H1 (cell line): ENCODE results near the gene IFT172.

Experiments used
- CEBPB ChIP-seq: IDR thresholded peaks from 2 replicates; pipeline ENCODE4 v1.6.1; 2012; ENCODE audit warnings: low read depth, low read length
- CHD2 ChIP-seq: IDR thresholded peaks from 2 replicates; pipeline ENCODE4 v1.6.1; 2012; ENCODE audit warnings: low read length, improper control_type of control experiment
- POLR2A ChIP-seq, 2 experiments: IDR thresholded peaks; 1 replicate in 1 of 2; 2 replicates in 1 of 2; pipeline ENCODE4 v1.6.1; 2011; ENCODE audit warnings: low read depth in 2 of 2, low read length in 2 of 2, mild to moderate bottlenecking in 2 of 2; ENCODE audit errors: control extremely low read depth in 1 of 2
- POLR2AphosphoS5 ChIP-seq: IDR thresholded peaks from 2 replicates; pipeline ENCODE4 v1.6.1; 2011; ENCODE audit warnings: low read depth, low read length
- RAD21 ChIP-seq, 2 experiments: IDR thresholded peaks in 1 of 2; conservative IDR thresholded peaks in 1 of 2; 2 replicates each; pipeline ENCODE4 v1.6.1; 2011; ENCODE audit warnings: low read depth in 2 of 2, low read length in 2 of 2, improper control_type of control experiment in 1 of 2, inconsistent platforms in 1 of 2, mild to moderate bottlenecking in 1 of 2, moderate library complexity in 1 of 2
- TAF1 ChIP-seq: IDR thresholded peaks from 2 replicates; pipeline ENCODE4 v1.6.1; 2011; ENCODE audit warnings: mild to moderate bottlenecking, low read depth, low read length
- TEAD4 ChIP-seq: IDR thresholded peaks from 2 replicates; pipeline ENCODE4 v1.6.1; 2012; ENCODE audit warnings: low read depth, low read length, inconsistent platforms, mixed read lengths
- TF ChIP-seq, protein P1 (sequence below), 3 experiments: IDR thresholded peaks; 1 replicate in 2 of 3; 2 replicates in 1 of 3; pipeline versions ENCODE4 v1.5.1 to v1.6.1; 2011; ENCODE audit warnings: low read length in 3 of 3, mild to moderate bottlenecking in 3 of 3, inconsistent platforms in 2 of 3, low read depth in 1 of 3, moderate library complexity in 1 of 3; ENCODE audit not compliant: insufficient read depth in 1 of 3; ENCODE audit errors: control extremely low read depth in 1 of 3

DNA sequence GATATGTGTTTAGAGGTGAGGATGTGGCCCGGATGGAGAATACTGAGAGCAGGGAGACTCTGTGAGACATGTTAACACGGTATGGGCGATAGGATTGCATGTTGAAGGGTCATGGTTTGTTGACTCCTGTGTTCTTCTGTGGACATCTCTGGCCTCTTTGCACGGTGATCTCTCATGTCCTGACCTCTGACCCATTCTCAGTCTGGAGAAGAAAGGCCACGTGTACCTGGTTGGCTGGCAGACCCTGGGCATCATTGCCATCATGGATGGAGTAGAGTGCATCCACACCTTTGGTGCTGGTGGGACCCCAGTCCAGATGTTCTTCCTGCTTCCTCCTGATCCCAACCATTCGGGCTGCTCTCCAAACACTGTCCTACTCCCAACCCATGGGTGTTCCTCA, 17.0 kb upstream of the IFT172 start:
- TF ChIP-seq TAF1 = no peak
- no peak for TF ChIP-seq POLR2A (IDR thresholded peaks at IDR 0.05; ENCODE audit: control extremely low read depth in 1 of 2, low read depth in 2 of 2, low read length in 2 of 2)
- TF ChIP-seq, protein P1, sequence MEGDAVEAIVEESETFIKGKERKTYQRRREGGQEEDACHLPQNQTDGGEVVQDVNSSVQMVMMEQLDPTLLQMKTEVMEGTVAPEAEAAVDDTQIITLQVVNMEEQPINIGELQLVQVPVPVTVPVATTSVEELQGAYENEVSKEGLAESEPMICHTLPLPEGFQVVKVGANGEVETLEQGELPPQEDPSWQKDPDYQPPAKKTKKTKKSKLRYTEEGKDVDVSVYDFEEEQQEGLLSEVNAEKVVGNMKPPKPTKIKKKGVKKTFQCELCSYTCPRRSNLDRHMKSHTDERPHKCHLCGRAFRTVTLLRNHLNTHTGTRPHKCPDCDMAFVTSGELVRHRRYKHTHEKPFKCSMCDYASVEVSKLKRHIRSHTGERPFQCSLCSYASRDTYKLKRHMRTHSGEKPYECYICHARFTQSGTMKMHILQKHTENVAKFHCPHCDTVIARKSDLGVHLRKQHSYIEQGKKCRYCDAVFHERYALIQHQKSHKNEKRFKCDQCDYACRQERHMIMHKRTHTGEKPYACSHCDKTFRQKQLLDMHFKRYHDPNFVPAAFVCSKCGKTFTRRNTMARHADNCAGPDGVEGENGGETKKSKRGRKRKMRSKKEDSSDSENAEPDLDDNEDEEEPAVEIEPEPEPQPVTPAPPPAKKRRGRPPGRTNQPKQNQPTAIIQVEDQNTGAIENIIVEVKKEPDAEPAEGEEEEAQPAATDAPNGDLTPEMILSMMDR (IDR thresholded peaks at IDR 0.05; ENCODE audit: control extremely low read depth in 1 of 3, insufficient read depth in 1 of 3, low read depth in 1 of 3, low read length in 3 of 3) = no peak
- no peak for TF ChIP-seq POLR2AphosphoS5
- no peak for TF ChIP-seq TEAD4
- TF ChIP-seq RAD21 (IDR thresholded peaks at IDR 0.05 in 1 of 2, conservative IDR thresholded peaks at IDR 0.05 in 1 of 2; ENCODE audit: low read depth in 2 of 2, low read length in 2 of 2) = no peak
- no peak for TF ChIP-seq CHD2
- no peak for TF ChIP-seq CEBPB
